ENCODE results near the gene SHISA9.

The SHISA9 gene

GRCh38 chr16:12893050-12893750 is 8.2 kb upstream of the SHISA9 start:
- no peak for TF ChIP-seq RARB (CRISPR knock-in tag; IDR thresholded peaks at IDR 0.05)
- no peak for TF ChIP-seq TCF4 (CRISPR knock-in tag; IDR thresholded peaks at IDR 0.05; ENCODE audit: borderline replicate concordance)
- no peak for TF ChIP-seq ARNTL (CRISPR knock-in tag; IDR thresholded peaks at IDR 0.05; ENCODE audit: borderline replicate concordance, low read depth)
- no peak for TF ChIP-seq ZNF8 (CRISPR knock-in tag; IDR thresholded peaks at IDR 0.05)
- no peak for ATAC-seq

DNA sequence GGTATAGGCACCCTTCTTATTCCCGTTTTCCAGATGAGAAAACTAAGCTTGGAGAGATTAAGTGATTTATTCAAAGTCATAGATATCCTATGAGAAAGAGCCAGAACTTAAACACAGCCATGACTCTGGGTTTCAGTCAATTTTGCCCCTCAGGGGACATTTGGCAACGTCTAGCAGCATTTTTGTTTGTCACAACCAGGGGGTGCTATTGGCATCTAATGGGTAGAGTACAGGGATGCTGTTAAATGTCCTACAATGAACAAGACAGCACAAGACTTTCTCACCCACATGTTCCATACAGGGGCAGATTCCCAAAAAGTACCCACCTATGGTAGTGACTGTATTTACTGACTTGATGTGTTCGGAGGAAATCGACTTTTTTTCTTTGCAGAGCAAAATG is 4.8 kb upstream of the SHISA9 start:
- TF ChIP-seq ZFP30 (CRISPR knock-in tag; IDR thresholded peaks at IDR 0.05) (no peak), ISL1 (CRISPR knock-in tag; IDR thresholded peaks at IDR 0.05) (no peak), ZNF70 (CRISPR knock-in tag; IDR thresholded peaks at IDR 0.05) (no peak), ESRRG (CRISPR knock-in tag; IDR thresholded peaks at IDR 0.05) (no peak), CSDC2 (CRISPR knock-in tag; IDR thresholded peaks at IDR 0.05) (no peak), ZNF8 (CRISPR knock-in tag; IDR thresholded peaks at IDR 0.05) (no peak)
- TF ChIP-seq, protein P1, sequence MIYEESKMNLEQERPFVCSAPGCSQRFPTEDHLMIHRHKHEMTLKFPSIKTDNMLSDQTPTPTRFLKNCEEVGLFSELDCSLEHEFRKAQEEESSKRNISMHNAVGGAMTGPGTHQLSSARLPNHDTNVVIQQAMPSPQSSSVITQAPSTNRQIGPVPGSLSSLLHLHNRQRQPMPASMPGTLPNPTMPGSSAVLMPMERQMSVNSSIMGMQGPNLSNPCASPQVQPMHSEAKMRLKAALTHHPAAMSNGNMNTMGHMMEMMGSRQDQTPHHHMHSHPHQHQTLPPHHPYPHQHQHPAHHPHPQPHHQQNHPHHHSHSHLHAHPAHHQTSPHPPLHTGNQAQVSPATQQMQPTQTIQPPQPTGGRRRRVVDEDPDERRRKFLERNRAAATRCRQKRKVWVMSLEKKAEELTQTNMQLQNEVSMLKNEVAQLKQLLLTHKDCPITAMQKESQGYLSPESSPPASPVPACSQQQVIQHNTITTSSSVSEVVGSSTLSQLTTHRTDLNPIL (CRISPR knock-in tag; IDR thresholded peaks at IDR 0.05; ENCODE audit: low read depth) = no peak
- peak; percentile 42; the same call in 1 of the 3 replicates for ATAC-seq

- TF ChIP-seq POU6F1 (CRISPR knock-in tag; IDR thresholded peaks at IDR 0.05; ENCODE audit: borderline replicate concordance, low read depth) = no peak
- no peak for ATAC-seq
Measured at GRCh38 chr16:12898551-12898950, 2.8 kb upstream of the SHISA9 start.

GRCh38 chr16:12899529-12900143 is 1.8 kb upstream of the SHISA9 start:
- TF ChIP-seq OSR1 (CRISPR knock-in tag; IDR thresholded peaks at IDR 0.05) (no peak), CSDC2 (CRISPR knock-in tag; IDR thresholded peaks at IDR 0.05) (no peak), SNAI2 (CRISPR knock-in tag; IDR thresholded peaks at IDR 0.05) (no peak), TOX (CRISPR knock-in tag; IDR thresholded peaks at IDR 0.05; ENCODE audit: borderline replicate concordance) (no peak), TSHZ2 (CRISPR knock-in tag; IDR thresholded peaks at IDR 0.05) (no peak), ZC3H10 (CRISPR knock-in tag; IDR thresholded peaks at IDR 0.05) (no peak), ZNF70 (CRISPR knock-in tag; IDR thresholded peaks at IDR 0.05) (no peak), PATZ1 (CRISPR knock-in tag; IDR thresholded peaks at IDR 0.05; ENCODE audit: borderline replicate concordance) (no peak), ESRRG (CRISPR knock-in tag; IDR thresholded peaks at IDR 0.05) (no peak), POU6F1 (CRISPR knock-in tag; IDR thresholded peaks at IDR 0.05; ENCODE audit: borderline replicate concordance, low read depth) (no peak), GLIS3 (CRISPR knock-in tag; IDR thresholded peaks at IDR 0.05) (no peak)
- no peak for ATAC-seq
